Type B pancreatic cell (in vitro differentiated cells): ENCODE measurements around the gene BIN1. TPM values are rescaled to one million over a fixed set of nuclear protein-coding genes. Genes with fewer than 3 reads are reported as not detected.
A peak's percentile ranks its signal among the peaks of the same experiment; 100 is the strongest.

Source experiments
- DNase-seq: peaks from one replicate; pipeline ENCODE4 v3.0.0; 2021; ENCODE audit warnings: mixed read lengths; ENCODE audit not compliant: unreplicated experiment; ENCODE audit errors: extremely low spot score
- H3K27ac Mint-ChIP-seq: 2 replicates; pipeline ENCODE4 v1.8.0; 2021; ENCODE audit warnings: mild to moderate bottlenecking, mixed read lengths
- H3K27me3 Mint-ChIP-seq: 2 replicates; pipeline ENCODE4 v1.8.0; 2021; ENCODE audit warnings: mixed read lengths
- H3K36me3 Mint-ChIP-seq: 2 replicates; pipeline ENCODE4 v1.8.0; 2021; ENCODE audit warnings: mixed read lengths
- H3K4me1 Mint-ChIP-seq: one replicate; pipeline ENCODE4 v1.8.0; 2021; ENCODE audit warnings: mixed read lengths; ENCODE audit not compliant: unreplicated experiment
- H3K4me3 Mint-ChIP-seq: 2 replicates; pipeline ENCODE4 v1.8.0; 2021; ENCODE audit warnings: mild to moderate bottlenecking, mixed read lengths
- H3K9me3 Mint-ChIP-seq: 2 replicates; pipeline ENCODE4 v1.8.0; 2021; ENCODE audit warnings: mixed read lengths
- total RNA-seq: library from RNA; stranded (reverse); gene quantifications from 2 replicates; pipeline ENCODE4 v1.2.1, GENCODE V29; 2021; ENCODE audit warnings: low replicate concordance
- TF ChIP-seq, protein P1 (sequence below): fragments of 200-600 bp; sonication (generic); conservative IDR thresholded peaks from 2 replicates; pipeline ENCODE4 v1.5.0; 2021; ENCODE audit warnings: antibody characterized with exemption, mild to moderate bottlenecking

BIN1 gene
- total RNA-seq, 1 donor from 2014 or later, result 63.4 TPM

DNA sequence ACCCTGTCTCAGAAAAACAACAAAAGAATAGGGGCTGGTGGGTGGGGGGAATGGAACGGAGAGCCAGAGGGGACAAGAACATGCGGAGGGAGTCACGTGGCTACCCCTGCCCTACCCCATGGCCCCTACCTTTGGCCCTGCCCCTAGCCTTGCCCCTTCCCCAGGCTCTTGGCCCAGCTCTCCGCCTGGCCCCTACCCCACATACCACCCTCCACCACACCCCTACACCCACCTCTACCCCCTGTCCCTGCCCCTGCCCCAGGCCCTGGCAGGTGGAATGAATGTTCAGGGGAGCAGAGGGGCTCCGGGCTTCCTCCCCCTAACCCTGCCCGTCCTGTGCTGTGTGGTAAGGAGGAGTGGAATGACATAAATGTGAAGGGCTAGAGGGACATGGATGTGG is 15.1 kb downstream of the BIN1 start:
- H3K4me3 Mint-ChIP-seq, result no peak overlapping the region
- H3K9me3 Mint-ChIP-seq, result no peaks in the 10 kb centered on the region
- no peak overlapping the region for H3K27ac Mint-ChIP-seq
- peaks cover 49% of the 10 kb centered on the region for H3K4me1 Mint-ChIP-seq
- no peaks in the 10 kb centered on the region for H3K27me3 Mint-ChIP-seq
- DNase-seq, result no peak
- no peaks in the 10 kb centered on the region for H3K36me3 Mint-ChIP-seq
- TF ChIP-seq, protein P1, sequence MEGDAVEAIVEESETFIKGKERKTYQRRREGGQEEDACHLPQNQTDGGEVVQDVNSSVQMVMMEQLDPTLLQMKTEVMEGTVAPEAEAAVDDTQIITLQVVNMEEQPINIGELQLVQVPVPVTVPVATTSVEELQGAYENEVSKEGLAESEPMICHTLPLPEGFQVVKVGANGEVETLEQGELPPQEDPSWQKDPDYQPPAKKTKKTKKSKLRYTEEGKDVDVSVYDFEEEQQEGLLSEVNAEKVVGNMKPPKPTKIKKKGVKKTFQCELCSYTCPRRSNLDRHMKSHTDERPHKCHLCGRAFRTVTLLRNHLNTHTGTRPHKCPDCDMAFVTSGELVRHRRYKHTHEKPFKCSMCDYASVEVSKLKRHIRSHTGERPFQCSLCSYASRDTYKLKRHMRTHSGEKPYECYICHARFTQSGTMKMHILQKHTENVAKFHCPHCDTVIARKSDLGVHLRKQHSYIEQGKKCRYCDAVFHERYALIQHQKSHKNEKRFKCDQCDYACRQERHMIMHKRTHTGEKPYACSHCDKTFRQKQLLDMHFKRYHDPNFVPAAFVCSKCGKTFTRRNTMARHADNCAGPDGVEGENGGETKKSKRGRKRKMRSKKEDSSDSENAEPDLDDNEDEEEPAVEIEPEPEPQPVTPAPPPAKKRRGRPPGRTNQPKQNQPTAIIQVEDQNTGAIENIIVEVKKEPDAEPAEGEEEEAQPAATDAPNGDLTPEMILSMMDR, result no peak

DNA sequence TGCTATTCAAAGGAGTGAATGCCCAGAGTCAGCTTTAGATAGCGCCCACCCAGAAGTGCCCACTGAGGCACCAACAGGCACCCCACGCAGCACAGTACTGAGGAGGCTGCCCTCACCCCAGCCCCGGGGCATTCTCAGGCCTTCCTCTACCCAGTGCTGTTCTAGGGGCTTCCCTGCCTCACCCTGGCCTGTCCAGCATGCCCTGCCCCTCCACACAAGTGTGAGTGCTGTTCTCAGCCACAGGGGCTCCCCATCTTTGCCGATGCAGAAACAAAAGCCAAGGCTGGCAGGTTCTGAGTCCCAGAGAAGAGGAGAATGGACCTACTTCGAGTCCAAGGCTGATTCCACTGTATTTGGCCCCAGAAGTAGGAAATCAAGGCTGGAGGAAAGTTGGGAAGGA is 15.8 kb downstream of the BIN1 start:
- TF ChIP-seq, protein P1, result no peak
- no peak for DNase-seq
- H3K4me3 Mint-ChIP-seq, result no peak overlapping the region
- no peaks in the 10 kb centered on the region for H3K36me3 Mint-ChIP-seq
- H3K9me3 Mint-ChIP-seq, result no peaks in the 10 kb centered on the region
- H3K27ac Mint-ChIP-seq, result peak overlapping the region; percentile 23
- peaks cover 53% of the 10 kb centered on the region for H3K4me1 Mint-ChIP-seq
- H3K27me3 Mint-ChIP-seq, result no peaks in the 10 kb centered on the region

DNA sequence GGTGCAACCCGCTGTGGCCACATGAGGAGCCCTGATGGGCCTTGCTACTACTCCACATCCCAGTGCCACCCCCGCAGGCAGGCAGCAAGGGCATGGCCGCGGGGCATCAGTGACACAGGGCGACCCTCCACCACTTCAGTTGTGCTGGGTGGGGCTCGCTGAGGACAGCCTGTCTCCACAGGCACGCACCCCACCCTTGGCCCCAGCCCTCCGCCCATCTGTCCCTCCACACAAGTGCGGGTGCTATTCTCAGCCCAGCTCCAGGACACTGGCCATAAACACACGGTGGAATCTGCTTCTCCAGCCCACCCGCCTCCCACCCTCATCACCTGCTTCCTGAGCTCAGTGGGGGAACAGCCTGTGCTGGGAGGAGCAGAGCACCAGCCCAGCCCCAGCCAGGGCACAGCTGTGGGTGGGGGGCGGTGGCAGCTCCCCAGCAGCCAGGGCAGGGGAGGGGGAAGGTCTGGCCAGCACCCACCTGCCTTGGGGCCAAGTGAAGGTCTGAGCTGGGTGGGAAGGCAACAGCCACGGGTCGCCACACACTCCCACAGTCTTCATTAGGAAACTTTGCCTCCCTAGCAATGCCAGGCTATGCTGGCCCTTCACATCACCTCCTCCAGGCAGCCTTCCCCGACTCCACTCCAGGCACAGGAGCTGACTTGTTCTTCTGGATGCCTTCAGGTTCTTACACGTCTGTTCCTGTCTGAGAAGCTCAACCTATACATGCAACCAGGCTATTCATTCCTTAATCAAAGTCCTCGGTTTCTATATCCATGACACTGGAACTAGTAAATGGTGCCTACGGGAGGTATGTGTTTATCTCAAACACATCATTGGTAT is 16.5 kb downstream of the BIN1 start:
- TF ChIP-seq, protein P1, result no peak
- Mint-ChIP-seq H3K27ac (peak overlapping the region; percentile 23), H3K27me3 (no peaks in the 10 kb centered on the region), H3K4me1 (peaks cover 49% of the 10 kb centered on the region), H3K4me3 (no peak overlapping the region), H3K36me3 (no peaks in the 10 kb centered on the region), H3K9me3 (no peaks in the 10 kb centered on the region)
- DNase-seq, result no peak

DNA sequence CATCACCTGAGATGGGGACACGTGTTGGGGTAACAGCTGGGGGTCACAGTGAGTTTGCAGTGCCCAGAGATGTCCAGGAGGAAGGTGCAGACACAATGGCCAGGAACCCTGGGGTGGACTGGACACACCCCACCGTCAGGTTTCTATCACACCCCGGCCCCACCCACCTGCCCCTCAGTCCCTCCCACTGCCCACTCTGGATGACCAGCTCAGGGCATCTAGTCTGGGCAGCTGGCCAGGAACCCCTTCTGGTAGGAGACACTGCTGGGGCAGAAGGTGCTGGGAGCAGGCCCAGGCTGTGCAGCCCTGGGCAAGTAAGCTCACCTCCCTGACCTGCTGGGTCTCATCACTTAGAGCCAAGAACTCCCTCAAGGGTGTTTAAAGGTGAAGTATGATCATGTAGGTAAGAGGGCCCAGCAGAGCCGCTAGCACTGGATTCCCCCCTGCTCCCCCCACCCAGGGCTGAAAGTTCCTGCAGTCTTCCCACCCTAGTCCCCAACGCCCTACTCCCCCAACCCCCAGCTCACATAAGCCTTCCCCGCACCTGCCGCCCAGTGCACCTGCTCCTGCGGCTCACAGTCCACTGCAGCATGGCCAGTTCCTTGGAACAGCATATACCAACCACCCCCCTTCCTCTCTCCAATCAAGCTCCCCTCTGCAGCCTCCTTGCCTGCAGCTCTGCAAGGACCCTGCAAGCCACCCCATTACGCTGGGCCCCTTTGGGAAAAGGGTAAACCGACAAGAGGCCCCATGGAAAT is 17.3 kb downstream of the BIN1 start:
- TF ChIP-seq, protein P1, result no peak
- Mint-ChIP-seq H3K4me3 (no peak overlapping the region), H3K27ac (no peak overlapping the region), H3K36me3 (no peaks in the 10 kb centered on the region), H3K9me3 (no peaks in the 10 kb centered on the region), H3K4me1 (peaks cover 47% of the 10 kb centered on the region), H3K27me3 (no peaks in the 10 kb centered on the region)
- no peak for DNase-seq

DNA sequence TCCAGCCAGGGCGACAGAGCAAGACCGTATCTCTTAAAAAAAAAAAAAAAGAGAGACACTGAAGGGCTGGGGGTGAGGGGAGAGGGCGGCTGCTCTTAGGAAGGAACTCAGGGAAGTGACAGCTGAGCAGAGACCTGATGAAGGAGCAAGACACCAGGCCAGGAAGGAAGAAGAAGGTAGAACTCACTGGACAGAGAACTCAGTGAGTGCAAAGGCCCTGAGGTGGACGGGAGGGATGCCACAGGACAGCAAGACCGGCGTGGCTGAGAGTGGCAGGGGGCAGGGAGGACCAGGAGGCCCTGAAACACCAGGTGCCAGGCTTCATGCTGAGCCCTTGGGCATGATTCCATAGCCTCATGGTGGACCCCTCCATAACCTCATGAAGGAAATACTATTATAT is 18.2 kb downstream of the BIN1 start:
- peaks cover 48% of the 10 kb centered on the region for H3K4me1 Mint-ChIP-seq
- no peak overlapping the region for H3K4me3 Mint-ChIP-seq
- no peak overlapping the region for H3K27ac Mint-ChIP-seq
- TF ChIP-seq, protein P1, result no peak
- H3K27me3 Mint-ChIP-seq, result no peaks in the 10 kb centered on the region
- no peaks in the 10 kb centered on the region for H3K36me3 Mint-ChIP-seq
- H3K9me3 Mint-ChIP-seq, result no peaks in the 10 kb centered on the region
- no peak for DNase-seq
